IPS-NIHi7 (cell line): Measurements from ENCODE around the gene SLC10A7.
A peak's percentile ranks its signal among the peaks of the same experiment; 100 is the strongest.

Experiments used
- DNase-seq: peaks from one replicate; pipeline ENCODE4 v3.0.0; 2012; ENCODE audit warnings: mixed read lengths; ENCODE audit errors: extremely low spot score

Gene SLC10A7

DNA sequence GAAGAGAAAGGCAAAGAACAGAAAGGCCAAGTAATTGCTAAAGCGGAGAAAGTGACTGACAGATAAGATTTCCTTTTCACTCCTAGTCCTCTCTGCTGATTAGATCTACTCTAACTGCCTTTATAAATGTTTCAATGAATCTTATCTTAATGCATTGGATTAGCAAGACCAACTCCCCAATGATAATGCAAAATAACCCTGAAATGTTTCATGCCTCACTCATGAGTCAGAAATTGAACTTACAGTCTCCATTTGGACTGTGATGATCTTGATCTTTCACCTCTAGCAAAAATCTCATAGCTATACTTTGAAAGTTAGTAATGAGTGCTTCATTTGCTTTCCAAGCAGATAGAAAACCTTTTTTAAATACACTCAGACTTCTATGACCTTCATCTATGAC, 26.5 kb downstream of the SLC10A7 start:
- no peak for DNase-seq

DNA sequence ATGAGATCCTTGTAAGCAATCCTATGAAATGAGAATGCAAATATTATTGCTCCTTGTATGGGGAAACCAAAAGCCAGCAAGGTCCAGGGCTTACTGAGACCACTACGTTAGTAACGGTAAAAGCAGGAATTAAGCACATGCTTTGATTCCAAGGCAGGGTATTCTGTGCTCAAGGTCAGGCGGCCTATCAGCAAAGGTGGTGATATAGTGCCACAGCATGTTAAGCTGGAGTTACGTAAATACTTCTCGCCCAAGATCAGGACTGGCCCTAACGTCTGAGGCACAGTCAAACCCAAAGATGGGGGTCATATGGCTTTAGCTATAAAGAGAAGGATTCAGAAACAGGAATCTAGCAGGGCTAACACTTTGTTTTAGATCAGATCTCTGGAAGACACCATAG, 27.6 kb downstream of the SLC10A7 start:
- no peak for DNase-seq

DNA sequence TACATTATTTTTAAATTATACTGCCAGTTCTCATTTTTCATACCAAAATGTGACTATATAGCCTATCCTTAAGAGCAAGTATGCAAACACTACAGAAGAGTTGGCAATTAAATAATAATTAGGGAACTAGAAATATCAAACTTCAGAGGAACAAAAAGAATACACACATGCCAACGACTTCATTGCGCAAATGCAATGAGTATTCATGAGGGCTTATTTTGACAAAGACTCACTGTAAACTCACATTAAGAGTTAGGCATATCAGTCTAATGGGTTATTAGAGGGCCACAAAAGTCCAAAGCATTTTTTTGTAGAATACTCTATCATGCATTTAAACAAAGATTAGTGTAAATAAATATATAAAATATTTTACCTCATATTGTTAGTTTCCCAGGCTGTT, 31.6 kb downstream of the SLC10A7 start:
- DNase-seq = no peak

DNA sequence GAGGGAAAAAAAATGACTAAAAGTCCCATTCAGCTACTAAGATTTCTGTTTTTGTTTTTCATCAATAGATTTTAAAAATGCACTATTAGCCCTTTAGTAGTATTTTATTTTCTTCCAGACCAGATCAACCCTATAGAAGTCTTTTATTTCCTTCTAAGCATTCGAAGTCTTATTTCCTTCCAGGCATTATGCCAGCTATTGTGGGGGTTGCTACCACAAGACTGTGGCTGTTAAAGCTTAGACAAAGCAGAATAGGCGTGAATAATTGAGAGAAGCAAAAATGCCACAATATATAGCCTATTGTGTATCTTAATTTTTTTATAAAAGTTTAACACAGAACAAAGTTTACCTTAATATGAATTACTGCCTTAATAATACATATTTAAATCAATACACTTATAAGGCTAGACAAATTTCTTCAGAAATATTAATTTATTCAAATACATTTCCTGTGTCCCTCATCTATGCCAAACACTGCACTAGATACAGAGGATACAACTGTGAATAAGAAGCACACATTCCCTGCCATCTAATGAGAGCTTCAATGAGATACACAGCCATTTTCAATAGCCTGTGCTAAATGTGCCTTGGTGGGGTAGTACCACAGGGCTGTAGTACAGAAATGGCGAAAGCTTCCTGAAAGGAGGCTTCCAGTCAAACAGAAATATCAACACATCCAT, 33.1 kb downstream of the SLC10A7 start:
- no peak for DNase-seq

- DNase-seq = no peak
These were observed 35.2 kb downstream of the SLC10A7 start for GRCh38 chr4:146486565-146486964.

DNA sequence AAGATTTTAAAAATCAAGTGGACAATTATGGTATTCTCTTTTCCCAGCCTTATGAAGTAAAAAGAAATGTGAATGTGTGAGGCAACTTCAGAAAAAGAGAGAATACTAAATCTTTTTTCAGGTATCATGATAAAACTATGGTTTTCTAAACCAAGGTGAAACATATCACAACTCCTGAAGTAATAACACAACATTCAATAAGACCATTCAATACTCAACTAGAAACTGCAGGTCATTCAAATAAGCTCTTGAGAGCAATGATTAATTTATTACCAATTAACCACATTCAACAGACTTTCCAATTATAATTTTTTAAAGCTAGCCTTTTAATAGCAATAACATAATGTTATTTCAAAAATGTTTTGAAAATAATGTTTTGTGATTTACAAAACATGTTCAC, 35.8 kb downstream of the SLC10A7 start:
- DNase-seq = no peak

- DNase-seq = no peak
These were observed 39.0 kb downstream of the SLC10A7 start for GRCh38 chr4:146482788-146483187.

- no peak for DNase-seq
These were observed 40.5 kb downstream of the SLC10A7 start for GRCh38 chr4:146481246-146481645.

DNA sequence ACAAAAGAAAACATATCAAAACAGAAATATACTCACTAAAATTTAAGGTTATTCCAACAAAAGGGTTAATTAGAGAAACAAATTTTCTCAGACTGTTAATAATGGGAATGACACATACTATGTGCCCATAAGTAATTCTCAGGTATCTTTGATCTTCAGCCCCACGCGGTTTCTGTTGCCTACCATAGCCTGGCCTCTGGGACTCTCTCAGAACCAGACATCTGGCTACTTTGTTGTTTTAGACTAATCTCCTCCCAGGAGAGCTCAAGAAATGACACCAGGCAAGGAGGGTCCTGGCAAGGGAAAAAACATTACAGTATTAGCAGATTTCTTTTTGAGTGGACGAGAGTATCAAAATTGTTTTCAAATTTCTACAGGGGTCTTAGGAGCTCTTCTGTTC, 43.7 kb downstream of the SLC10A7 start:
- DNase-seq = no peak

DNA sequence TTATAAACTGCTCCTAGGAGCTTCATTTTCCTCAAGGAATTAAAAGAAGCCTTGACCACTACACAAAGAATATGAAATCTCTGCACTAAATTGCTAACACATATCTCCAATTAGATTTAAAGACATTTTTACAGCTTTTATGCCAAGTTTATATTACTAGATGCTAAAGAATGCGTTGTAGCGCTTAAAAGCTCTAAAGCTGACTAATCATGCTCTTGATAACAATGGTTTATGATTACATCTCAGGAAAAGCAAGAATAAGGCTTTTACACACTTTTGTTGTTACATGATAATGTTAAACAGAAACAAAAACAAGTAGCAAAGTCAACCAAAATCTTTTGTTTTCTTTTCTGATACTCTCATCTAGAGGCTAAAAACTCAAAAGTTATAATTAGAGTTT, 44.7 kb downstream of the SLC10A7 start:
- no peak for DNase-seq

- peak; percentile 52 for DNase-seq
These were observed 49.3 kb downstream of the SLC10A7 start for GRCh38 chr4:146472404-146472803.

DNA sequence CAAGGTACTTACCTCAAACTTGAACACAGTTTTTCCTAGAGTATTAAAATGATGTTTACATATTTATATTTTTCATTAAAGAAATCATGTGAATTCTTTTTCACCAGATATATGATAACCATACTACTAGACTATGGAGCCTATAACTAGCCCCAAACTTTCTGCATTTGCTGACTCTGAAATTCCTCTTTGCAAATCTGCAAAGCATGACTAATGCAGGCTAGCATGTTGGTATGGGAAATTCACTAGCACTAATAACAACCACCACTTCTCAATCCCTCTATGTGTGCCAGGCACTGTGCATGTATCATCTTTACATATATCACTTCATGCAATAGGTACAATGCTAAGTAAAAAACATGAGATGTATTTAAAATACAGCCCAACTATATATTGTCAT, 51.1 kb downstream of the SLC10A7 start:
- DNase-seq = no peak

DNA sequence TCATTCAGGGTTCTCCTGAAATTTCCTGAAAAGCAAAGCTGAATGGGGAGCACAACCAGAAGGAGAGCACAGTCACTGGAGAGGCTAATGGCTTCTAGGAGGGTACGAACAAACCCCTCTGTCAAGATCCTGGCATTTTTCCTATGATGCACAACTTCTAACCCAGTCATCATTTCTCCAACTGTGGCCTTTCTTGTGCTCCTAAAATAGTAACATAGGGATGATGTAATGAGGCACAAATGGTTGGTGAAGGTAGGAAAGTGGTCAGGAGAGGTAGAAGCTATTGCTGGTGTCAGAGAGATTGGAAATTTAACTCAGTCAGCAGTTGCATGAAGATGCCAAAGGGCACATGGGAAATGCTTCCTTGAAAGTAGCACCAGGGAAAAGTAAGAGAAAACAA, 52.7 kb downstream of the SLC10A7 start:
- DNase-seq = no peak

- no peak for DNase-seq
These were observed 56.1 kb downstream of the SLC10A7 start for GRCh38 chr4:146465628-146466027.

GRCh38 chr4:146462251-146462650, 59.5 kb downstream of the SLC10A7 start:
- no peak for DNase-seq

DNA sequence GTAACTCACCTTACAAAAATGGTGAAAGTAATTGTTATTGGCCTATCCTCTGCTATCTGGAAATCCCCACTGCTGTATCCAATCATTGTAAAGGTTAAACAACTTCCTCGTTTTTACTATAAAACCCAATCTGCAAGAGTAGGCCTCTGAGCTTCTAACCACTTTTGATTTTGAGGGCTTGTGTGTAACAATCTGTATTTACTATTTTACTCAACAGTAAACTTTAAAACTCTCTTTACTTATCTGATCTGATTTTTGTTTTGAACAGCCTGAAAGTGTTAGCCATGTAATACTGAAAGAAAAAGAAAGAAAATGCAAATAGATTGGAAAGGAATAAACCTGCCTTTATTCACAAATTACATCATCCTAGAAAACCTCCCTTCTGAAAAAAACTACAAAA, 63.1 kb downstream of the SLC10A7 start:
- no peak for DNase-seq

- no peak for DNase-seq
These were observed 65.1 kb downstream of the SLC10A7 start for GRCh38 chr4:146456681-146457080.

DNA sequence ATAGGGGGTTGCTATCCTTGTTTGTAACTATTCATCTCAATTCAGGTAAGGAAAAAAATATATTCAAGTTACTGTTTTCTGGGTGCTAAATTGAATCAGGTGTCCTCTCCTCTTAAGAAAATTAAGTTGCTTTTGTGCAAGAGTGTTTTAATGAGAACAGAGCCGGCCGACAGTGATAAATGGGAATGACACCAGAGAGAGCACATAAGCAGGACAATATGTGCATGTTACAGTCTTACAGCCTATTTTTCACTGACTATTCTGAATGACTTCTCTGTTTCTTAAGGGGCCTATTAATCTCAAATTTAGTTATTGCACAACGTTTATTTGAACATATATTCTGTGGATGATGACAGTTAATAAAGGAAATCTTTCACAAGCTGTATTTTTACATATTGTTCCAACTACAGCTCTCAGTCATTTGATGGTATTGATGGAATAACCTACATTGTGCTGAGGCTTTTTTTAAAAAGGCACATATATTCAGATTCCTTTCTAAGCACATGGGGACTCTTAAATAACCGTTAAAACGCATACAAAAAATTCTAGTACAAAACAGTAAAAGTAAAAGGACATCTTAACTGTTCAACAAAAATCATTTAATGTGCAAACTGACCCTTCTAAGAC, 68.4 kb downstream of the SLC10A7 start:
- DNase-seq = no peak

DNA sequence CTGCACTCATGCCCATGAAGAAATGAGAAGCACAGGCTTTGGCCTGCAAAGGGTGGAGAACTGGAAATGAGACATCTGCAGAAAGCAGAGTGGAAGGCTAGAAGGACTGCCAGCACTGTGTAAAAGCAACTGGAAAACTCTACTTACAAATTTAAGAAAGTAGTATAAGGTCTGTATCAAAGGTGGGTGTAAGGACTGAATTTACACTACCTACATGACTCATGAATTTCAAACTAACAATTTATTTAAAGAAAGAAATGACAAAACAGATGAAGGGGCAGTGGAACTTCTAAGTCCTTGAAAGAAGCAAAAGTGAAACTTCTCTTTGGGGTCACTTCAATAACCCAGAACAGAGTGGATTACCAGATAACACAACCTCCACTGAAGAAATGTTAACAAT, 71.2 kb downstream of the SLC10A7 start:
- DNase-seq = no peak

GRCh38 chr4:146446555-146446954, 75.2 kb downstream of the SLC10A7 start:
- DNase-seq = no peak

- no peak for DNase-seq
These were observed 76.3 kb downstream of the SLC10A7 start for GRCh38 chr4:146445198-146446150.

GRCh38 chr4:146443525-146443924, 78.2 kb downstream of the SLC10A7 start:
- DNase-seq = no peak

- DNase-seq = no peak
These were observed 78.9 kb downstream of the SLC10A7 start for GRCh38 chr4:146442801-146443200.
